Thyroid gland (tissue), 4 donors: ENCODE results near the gene CGB5.

Experiments
- POLR2A ChIP-seq, 2 donors: fragments of 450-650 bp; IDR thresholded peaks; one replicate each; pipeline ENCODE4 v1.6.1; 2017; ENCODE audit warnings: antibody characterized with exemption in 2 of 2, mild to moderate bottlenecking in 2 of 2, moderate library complexity in 1 of 2
- TF ChIP-seq, protein P1 (sequence below), 6 experiments: fragments of 200-600 bp in 3 of 6; fragments of 450-650 bp in 3 of 6; sonication (generic) in 3 of 6; IDR thresholded peaks; one replicate each; pipeline ENCODE4 v1.5.1; 2016 to 2019; ENCODE audit warnings: antibody characterized with exemption in 6 of 6, mild to moderate bottlenecking in 2 of 6, inconsistent platforms in 1 of 6, moderate library complexity in 1 of 6

DNA sequence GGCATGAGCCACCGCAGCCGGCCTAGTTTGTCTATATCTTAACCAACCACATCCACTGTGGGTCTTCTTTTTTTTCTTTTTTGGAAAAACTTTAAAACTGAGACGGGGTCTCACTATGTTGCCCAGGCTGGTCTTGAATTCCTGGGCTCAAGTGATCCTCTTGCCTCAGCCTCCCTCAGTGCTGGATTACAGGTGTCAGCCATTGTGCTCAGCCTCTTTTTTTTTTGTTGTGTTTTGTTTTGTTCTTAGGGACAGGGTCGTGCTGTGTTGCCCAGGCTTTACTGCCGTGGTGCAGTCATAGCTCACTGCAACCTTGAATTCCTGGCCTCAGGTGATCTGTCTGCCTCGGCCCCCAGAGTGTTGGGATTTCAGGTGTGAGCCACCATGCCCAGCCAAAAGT is 49.0 kb downstream of the CGB5 start:
- TF ChIP-seq, protein P1, sequence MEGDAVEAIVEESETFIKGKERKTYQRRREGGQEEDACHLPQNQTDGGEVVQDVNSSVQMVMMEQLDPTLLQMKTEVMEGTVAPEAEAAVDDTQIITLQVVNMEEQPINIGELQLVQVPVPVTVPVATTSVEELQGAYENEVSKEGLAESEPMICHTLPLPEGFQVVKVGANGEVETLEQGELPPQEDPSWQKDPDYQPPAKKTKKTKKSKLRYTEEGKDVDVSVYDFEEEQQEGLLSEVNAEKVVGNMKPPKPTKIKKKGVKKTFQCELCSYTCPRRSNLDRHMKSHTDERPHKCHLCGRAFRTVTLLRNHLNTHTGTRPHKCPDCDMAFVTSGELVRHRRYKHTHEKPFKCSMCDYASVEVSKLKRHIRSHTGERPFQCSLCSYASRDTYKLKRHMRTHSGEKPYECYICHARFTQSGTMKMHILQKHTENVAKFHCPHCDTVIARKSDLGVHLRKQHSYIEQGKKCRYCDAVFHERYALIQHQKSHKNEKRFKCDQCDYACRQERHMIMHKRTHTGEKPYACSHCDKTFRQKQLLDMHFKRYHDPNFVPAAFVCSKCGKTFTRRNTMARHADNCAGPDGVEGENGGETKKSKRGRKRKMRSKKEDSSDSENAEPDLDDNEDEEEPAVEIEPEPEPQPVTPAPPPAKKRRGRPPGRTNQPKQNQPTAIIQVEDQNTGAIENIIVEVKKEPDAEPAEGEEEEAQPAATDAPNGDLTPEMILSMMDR (IDR thresholded peaks at IDR 0.05): no peak
- no peak for TF ChIP-seq POLR2A (IDR thresholded peaks at IDR 0.05)
